ENCODE results near the gene ANKDD1B.

GRCh38 chr5:75659791-75660450, 48.7 kb downstream of the ANKDD1B start:
- TF ChIP-seq RCOR1 (IDR thresholded peaks at IDR 0.05; ENCODE audit: low read length): no peak
- TF ChIP-seq, protein P1, sequence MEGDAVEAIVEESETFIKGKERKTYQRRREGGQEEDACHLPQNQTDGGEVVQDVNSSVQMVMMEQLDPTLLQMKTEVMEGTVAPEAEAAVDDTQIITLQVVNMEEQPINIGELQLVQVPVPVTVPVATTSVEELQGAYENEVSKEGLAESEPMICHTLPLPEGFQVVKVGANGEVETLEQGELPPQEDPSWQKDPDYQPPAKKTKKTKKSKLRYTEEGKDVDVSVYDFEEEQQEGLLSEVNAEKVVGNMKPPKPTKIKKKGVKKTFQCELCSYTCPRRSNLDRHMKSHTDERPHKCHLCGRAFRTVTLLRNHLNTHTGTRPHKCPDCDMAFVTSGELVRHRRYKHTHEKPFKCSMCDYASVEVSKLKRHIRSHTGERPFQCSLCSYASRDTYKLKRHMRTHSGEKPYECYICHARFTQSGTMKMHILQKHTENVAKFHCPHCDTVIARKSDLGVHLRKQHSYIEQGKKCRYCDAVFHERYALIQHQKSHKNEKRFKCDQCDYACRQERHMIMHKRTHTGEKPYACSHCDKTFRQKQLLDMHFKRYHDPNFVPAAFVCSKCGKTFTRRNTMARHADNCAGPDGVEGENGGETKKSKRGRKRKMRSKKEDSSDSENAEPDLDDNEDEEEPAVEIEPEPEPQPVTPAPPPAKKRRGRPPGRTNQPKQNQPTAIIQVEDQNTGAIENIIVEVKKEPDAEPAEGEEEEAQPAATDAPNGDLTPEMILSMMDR (IDR thresholded peaks at IDR 0.05): no peak

Measured in SK-N-SH (cell line).